Keratinocyte (primary cell): Measurements from ENCODE around the gene UBR3. TPM values are rescaled to one million over a fixed set of nuclear protein-coding genes. Genes with fewer than 3 reads are reported as not detected.

Source experiments
- DNase-seq: peaks from one replicate; pipeline ENCODE4 v3.0.0-alpha.2; 2011; ENCODE audit warnings: low read depth, missing footprints, low spot score
- FAIRE-seq: peaks from 2 replicates; lab custom pipeline; 2011; peaks lifted over from hg19 to GRCh38; lab: Jason Lieb, UNC
- H2AFZ ChIP-seq: 2 replicates; pipeline ENCODE4 v1.6.0; 2012; ENCODE audit warnings: low read length, control low read depth, inconsistent platforms; ENCODE audit not compliant: control insufficient read depth
- H3K27ac ChIP-seq: 2 replicates; pipeline ENCODE4 v1.5.1; 2011; ENCODE audit warnings: low read length; ENCODE audit not compliant: control insufficient read depth, insufficient read depth
- H3K27me3 ChIP-seq: 3 replicates; pipeline ENCODE4 v1.6.0; 2011; ENCODE audit warnings: low read length; ENCODE audit not compliant: control insufficient read depth, insufficient read depth; ENCODE audit errors: extremely low read depth
- H3K36me3 ChIP-seq, 2 experiments: 2 replicates in 1 of 2; 3 replicates in 1 of 2; pipeline ENCODE4 v1.5.1; 2011; ENCODE audit warnings: low read length in 2 of 2, mild to moderate bottlenecking in 1 of 2; ENCODE audit not compliant: control insufficient read depth in 2 of 2, insufficient read depth in 2 of 2; ENCODE audit errors: extremely low read depth in 1 of 2
- H3K4me1 ChIP-seq: 3 replicates; pipeline ENCODE4 v1.5.1; 2011; ENCODE audit warnings: low read length; ENCODE audit not compliant: control insufficient read depth, insufficient read depth; ENCODE audit errors: extremely low read depth
- H3K4me2 ChIP-seq: 3 replicates; pipeline ENCODE4 v1.6.0; 2011; ENCODE audit warnings: low read depth, low read length; ENCODE audit not compliant: control insufficient read depth, insufficient read depth; ENCODE audit errors: extremely low read depth
- H3K4me3 ChIP-seq, 3 experiments: fragments of 200-600 bp in 1 of 3; sonication (generic) in 1 of 3; 2 replicates in 2 of 3; 3 replicates in 1 of 3; pipeline ENCODE4 v1.5.1; 2011 to 2016; ENCODE audit warnings: low read length in 3 of 3, mild to moderate bottlenecking in 3 of 3, control low read depth in 2 of 3, inconsistent platforms in 1 of 3, low read depth in 1 of 3, mixed read lengths in 1 of 3, mixed run types in 1 of 3, moderate library complexity in 1 of 3; ENCODE audit not compliant: control insufficient read depth in 2 of 3, insufficient read depth in 2 of 3; ENCODE audit errors: extremely low read depth in 1 of 3
- H3K79me2 ChIP-seq: 2 replicates; pipeline ENCODE4 v1.6.0; 2012; ENCODE audit warnings: low read length; ENCODE audit not compliant: control insufficient read depth, insufficient read depth
- H3K9ac ChIP-seq: 3 replicates; pipeline ENCODE4 v1.6.0; 2011; ENCODE audit warnings: low read length; ENCODE audit not compliant: control insufficient read depth, insufficient read depth; ENCODE audit errors: extremely low read depth
- H3K9me1 ChIP-seq: 3 replicates; pipeline ENCODE4 v1.6.0; 2011; ENCODE audit warnings: low read length; ENCODE audit not compliant: control insufficient read depth, insufficient read depth; ENCODE audit errors: extremely low read depth
- H3K9me3 ChIP-seq: 2 replicates; pipeline ENCODE4 v1.5.1; 2012; ENCODE audit warnings: low read depth, low read length; ENCODE audit not compliant: control insufficient read depth
- H4K20me1 ChIP-seq: 3 replicates; pipeline ENCODE4 v1.6.0; 2011; ENCODE audit warnings: low read length; ENCODE audit not compliant: control insufficient read depth, insufficient read depth; ENCODE audit errors: extremely low read depth
- CTCF ChIP-seq, 3 experiments: IDR thresholded peaks in 1 of 3; conservative IDR thresholded peaks in 1 of 3; optimal IDR thresholded peaks in 1 of 3; 2 replicates in 2 of 3; 3 replicates in 1 of 3; pipeline versions ENCODE3 to v1.5.1; 2011; ENCODE audit warnings: low read length in 3 of 3, mild to moderate bottlenecking in 3 of 3, moderate library complexity in 2 of 3, control low read depth in 1 of 3, inconsistent platforms in 1 of 3; ENCODE audit not compliant: insufficient read depth in 2 of 3; ENCODE audit errors: extremely low read depth in 1 of 3
- EZH2 ChIP-seq: IDR thresholded peaks from one replicate; pipeline ENCODE4 v1.6.1; 2012; ENCODE audit warnings: inconsistent platforms, mild to moderate bottlenecking, low read length, moderate library complexity
- dilution Hi-C: fragments of 300-500 bp; cut with MboI; formaldehyde crosslinking; loops from one replicate; pipeline ENCODE4 v1.7.0; 2020; ENCODE audit warnings: low sequenced_read_pairs; ENCODE audit not compliant: extremely low pct_ligation_motif_present
- polyA plus RNA-seq, 5 experiments: library from polyadenylated mRNA; depleted of rRNA in 3 of 5; stranded (reverse) in 3 of 5; stranded (forward) in 1 of 5; unstranded in 1 of 5; fragments of >200 nt; gene quantifications; 1 replicate in 1 of 5; 2 replicates in 3 of 5; 3 replicates in 1 of 5; pipeline versions ENCODE4 v1.2.1 to v1.2.3, GENCODE V29; 2011 to 2012; ENCODE audit warnings: missing spikeins in 2 of 5, low read depth in 1 of 5, low replicate concordance in 1 of 5

The UBR3 gene
- polyA plus RNA-seq, 1 donor (not counting 4 experiments of a cell fraction or from before 2014, with no cell fraction given): 14.7 TPM

DNA sequence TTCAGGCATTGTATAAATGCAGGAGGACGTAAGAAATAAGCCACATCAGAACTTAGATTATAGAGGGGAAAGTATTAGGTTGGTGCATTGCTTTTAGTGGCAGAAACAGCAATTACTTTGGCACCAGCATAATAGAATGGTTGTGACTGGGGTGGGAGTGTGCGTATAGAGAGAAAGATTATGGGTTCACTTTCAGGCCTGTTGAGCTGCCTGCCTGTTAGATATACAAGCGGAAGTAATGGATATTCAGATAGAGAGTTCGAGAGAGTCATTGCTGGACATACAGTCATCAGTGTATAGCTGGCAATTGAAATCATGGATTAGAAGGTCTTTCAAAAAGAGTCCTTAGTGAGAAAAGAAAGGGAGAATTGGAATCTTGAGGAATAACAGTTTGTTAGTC, 211.5 kb downstream of the UBR3 start:
- Histone ChIP-seq H3K4me2 (no peak overlapping the region), H3K27ac (no peak overlapping the region), H3K79me2 (no peaks in the 10 kb centered on the region), H3K9me1 (no peaks in the 10 kb centered on the region), H3K36me3 (no peaks in the 10 kb centered on the region), H3K4me1 (no peaks in the 10 kb centered on the region), H3K27me3 (no peaks in the 10 kb centered on the region), H2AFZ (no peak overlapping the region), H3K4me3 (no peak overlapping the region), H4K20me1 (no peaks in the 10 kb centered on the region), H3K9ac (no peak overlapping the region), H3K9me3 (no peaks in the 10 kb centered on the region)
- no peak for FAIRE-seq
- TF ChIP-seq EZH2 (no peak), CTCF (optimal IDR thresholded peaks at IDR 0.05 in 1 of 3, IDR thresholded peaks at IDR 0.05 in 1 of 3, conservative IDR thresholded peaks at IDR 0.05 in 1 of 3; ENCODE audit: extremely low read depth in 1 of 3, insufficient read depth in 2 of 3, low read length in 3 of 3) (no peak)
- dilution Hi-C loops: no loop called here
- no peak for DNase-seq

- DNase-seq (no peak), FAIRE-seq (no peak)
- TF ChIP-seq CTCF (optimal IDR thresholded peaks at IDR 0.05 in 1 of 3, IDR thresholded peaks at IDR 0.05 in 1 of 3, conservative IDR thresholded peaks at IDR 0.05 in 1 of 3; ENCODE audit: extremely low read depth in 1 of 3, insufficient read depth in 2 of 3, low read length in 3 of 3) (no peak), EZH2 (no peak)
- Histone ChIP-seq H3K79me2 (no peaks in the 10 kb centered on the region), H3K9me3 (no peaks in the 10 kb centered on the region), H3K9me1 (no peaks in the 10 kb centered on the region), H3K27me3 (no peaks in the 10 kb centered on the region), H3K4me1 (no peaks in the 10 kb centered on the region), H3K4me3 (no peak overlapping the region), H2AFZ (no peak overlapping the region), H3K36me3 (no peaks in the 10 kb centered on the region), H3K4me2 (no peak overlapping the region), H3K9ac (no peak overlapping the region), H3K27ac (no peak overlapping the region), H4K20me1 (no peaks in the 10 kb centered on the region)
- dilution Hi-C loops: no loop called here
Observed at GRCh38 chr2:170039401-170040172, 212.3 kb downstream of the UBR3 start.
